SK-N-MC (cell line): ENCODE results near the gene PPFIA4.

Experiments used
- EZH2 ChIP-seq: fragments of 200-600 bp; sonication (generic); IDR thresholded peaks from one replicate; pipeline ENCODE4 v1.6.1; 2017; ENCODE audit warnings: antibody characterized with exemption
- FOXP2 ChIP-seq: optimal IDR thresholded peaks from 2 replicates; pipeline ENCODE3; 2011; ENCODE audit warnings: mild to moderate bottlenecking, moderate library complexity; ENCODE audit not compliant: insufficient read depth; ENCODE audit errors: extremely low read length, control extremely low read depth
- POLR2AphosphoS5 ChIP-seq: IDR thresholded peaks from 2 replicates; pipeline ENCODE4 v1.6.1; 2012; ENCODE audit warnings: mild to moderate bottlenecking, low read depth, low read length, borderline replicate concordance

DNA sequence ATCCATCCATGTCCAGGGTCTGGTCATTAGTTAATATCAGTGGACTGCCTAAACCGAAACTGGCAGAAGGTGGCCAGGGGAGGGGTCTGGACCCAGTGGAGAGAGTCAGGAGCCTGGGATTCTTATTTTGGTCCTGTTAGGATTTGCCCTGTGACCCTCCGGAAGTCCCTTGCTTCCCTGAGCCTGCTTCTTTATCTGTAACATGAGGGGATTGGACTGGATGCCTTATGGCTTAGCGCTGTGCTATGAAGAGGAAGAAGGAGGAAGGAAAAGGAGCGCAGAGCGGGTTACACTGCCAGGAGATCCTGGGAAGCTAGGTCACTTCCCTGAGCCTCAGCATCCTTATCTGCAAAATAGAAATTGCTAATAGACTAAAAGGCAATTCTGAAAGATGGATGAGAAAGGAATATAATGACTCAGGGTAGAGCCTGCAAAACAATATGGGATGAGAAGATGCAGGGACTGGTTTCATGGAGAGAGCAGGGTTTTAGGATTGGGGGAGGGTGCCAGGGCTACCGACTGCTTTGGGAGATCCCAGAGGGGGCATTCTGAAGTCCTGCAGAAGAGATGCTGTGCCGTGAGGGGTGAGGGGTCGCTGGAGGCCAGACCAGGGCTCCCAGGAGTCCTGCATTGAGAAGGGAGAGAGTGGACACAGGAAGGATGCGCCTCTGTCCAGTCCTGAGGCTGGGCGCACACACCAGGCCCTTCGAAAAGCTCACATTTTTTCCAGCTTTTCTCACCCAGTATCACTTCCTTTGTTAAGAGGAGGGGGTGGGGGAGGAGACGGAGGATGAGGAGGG, 100.8 kb downstream of the PPFIA4 start:
- TF ChIP-seq POLR2AphosphoS5 (no peak), EZH2 (no peak), FOXP2 (no peak)
